Parathyroid adenoma (tissue), 2 donors: ENCODE measurements around the gene KDM5B.

Experiments used
- H2AFZ ChIP-seq: fragments of 300-600 bp; sonication (generic); one replicate; pipeline ENCODE4 v1.7.0; 2017; ENCODE audit warnings: antibody characterized with exemption, mild to moderate bottlenecking
- H3K27ac ChIP-seq: fragments of 300-600 bp; sonication (generic); one replicate; pipeline ENCODE4 v1.7.0; 2017
- H3K27me3 ChIP-seq: fragments of 300-600 bp; sonication (generic); one replicate; pipeline ENCODE4 v1.7.0; 2017; ENCODE audit warnings: low read length; ENCODE audit not compliant: control insufficient read depth, insufficient read depth
- H3K36me3 ChIP-seq: fragments of 300-600 bp; sonication (generic); one replicate; pipeline ENCODE4 v1.7.0; 2017; ENCODE audit warnings: low read length; ENCODE audit not compliant: control insufficient read depth, insufficient read depth
- H3K4me1 ChIP-seq: fragments of 300-600 bp; sonication (generic); one replicate; pipeline ENCODE4 v1.7.0; 2017; ENCODE audit warnings: control low read depth
- H3K4me2 ChIP-seq: fragments of 300-600 bp; sonication (generic); one replicate; pipeline ENCODE4 v1.7.0; 2017; ENCODE audit warnings: low read length
- H3K4me3 ChIP-seq: fragments of 300-600 bp; sonication (generic); one replicate; pipeline ENCODE4 v1.7.0; 2017; ENCODE audit warnings: low read depth, low read length
- H3K79me2 ChIP-seq: fragments of 300-600 bp; sonication (generic); one replicate; pipeline ENCODE4 v1.7.0; 2017; ENCODE audit warnings: control low read depth
- H3K9ac ChIP-seq: fragments of 300-600 bp; sonication (generic); one replicate; pipeline ENCODE4 v1.7.0; 2017; ENCODE audit warnings: mild to moderate bottlenecking
- H3K9me3 ChIP-seq: fragments of 300-600 bp; sonication (generic); one replicate; pipeline ENCODE4 v1.7.0; 2017; ENCODE audit warnings: low read length; ENCODE audit not compliant: control insufficient read depth
- TF ChIP-seq, protein P1 (sequence below): fragments of 300-600 bp; sonication (generic); IDR thresholded peaks from one replicate; pipeline ENCODE4 v1.7.0; 2017; ENCODE audit warnings: antibody characterized with exemption, mild to moderate bottlenecking
- donor health status: primary hyperparathyroidism.

KDM5B gene

DNA sequence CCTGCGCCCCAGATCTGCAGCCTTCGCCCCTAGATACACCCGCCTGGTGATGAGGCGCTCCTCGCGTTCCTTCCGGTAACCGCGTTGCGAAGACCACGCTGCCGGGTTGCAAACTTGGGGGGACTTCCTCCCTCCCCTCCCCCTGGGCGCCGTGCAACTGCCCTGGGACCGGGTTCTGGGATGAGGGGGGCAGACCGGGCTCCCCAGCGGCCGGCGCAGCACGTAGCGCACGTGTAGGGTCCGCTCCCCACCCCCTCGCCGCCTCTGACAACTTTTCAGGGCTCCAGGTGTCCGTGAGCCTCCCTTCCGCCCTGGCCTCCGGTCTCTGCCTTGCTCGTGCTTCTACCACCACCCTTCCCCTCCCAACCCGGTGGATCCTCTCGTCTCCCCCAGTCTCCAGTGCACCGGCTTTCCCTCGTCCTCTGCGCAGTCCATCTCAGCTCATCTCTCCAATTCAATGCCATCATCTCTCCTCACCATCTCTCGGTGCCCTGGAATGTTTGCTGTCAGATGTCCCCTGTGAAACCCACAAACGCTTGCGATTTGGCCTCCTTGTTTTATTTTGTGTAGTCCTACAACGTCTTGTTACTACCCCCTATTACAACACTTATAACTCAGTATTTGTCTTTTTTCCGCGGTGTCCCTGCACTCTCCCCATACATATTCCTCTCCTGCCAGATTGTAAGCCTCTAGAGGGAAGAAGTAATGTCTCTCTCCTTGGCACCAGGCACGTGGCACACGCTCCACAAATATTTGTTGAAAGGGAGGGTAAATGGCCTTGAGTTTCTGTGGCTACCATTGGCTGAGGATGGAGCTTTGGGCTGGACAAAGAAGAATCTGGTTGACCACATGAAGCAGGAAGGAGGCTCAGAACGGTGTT is 3.3 kb upstream of the KDM5B start:
- Histone ChIP-seq H3K9ac (no peak overlapping the region), H3K79me2 (peaks cover 2% of the 10 kb centered on the region), H3K4me3 (peak overlapping the region; percentile 64), H3K36me3 (no peaks in the 10 kb centered on the region), H3K9me3 (no peaks in the 10 kb centered on the region), H3K27ac (no peak overlapping the region), H2AFZ (peak overlapping the region; percentile 95), H3K27me3 (no peaks in the 10 kb centered on the region), H3K4me1 (no peaks in the 10 kb centered on the region), H3K4me2 (peak overlapping the region; percentile 96)
- TF ChIP-seq, protein P1, sequence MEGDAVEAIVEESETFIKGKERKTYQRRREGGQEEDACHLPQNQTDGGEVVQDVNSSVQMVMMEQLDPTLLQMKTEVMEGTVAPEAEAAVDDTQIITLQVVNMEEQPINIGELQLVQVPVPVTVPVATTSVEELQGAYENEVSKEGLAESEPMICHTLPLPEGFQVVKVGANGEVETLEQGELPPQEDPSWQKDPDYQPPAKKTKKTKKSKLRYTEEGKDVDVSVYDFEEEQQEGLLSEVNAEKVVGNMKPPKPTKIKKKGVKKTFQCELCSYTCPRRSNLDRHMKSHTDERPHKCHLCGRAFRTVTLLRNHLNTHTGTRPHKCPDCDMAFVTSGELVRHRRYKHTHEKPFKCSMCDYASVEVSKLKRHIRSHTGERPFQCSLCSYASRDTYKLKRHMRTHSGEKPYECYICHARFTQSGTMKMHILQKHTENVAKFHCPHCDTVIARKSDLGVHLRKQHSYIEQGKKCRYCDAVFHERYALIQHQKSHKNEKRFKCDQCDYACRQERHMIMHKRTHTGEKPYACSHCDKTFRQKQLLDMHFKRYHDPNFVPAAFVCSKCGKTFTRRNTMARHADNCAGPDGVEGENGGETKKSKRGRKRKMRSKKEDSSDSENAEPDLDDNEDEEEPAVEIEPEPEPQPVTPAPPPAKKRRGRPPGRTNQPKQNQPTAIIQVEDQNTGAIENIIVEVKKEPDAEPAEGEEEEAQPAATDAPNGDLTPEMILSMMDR, result no peak

GRCh38 chr1:202810615-202811295 is 2.5 kb upstream of the KDM5B start, which contains the start of gene PCAT6:
Gene PCAT6 (plus strand): TSS chr1:202810954.
- peaks cover 2% of the 10 kb centered on the region for H3K79me2 ChIP-seq
- peak within 1 kb of the TSS; percentile 96 for H3K4me2 ChIP-seq
- no peak within 1 kb of the TSS for H3K9ac ChIP-seq
- H3K4me1 ChIP-seq, result peaks cover 3% of the 10 kb centered on the region
- H2AFZ ChIP-seq, result peak within 1 kb of the TSS; percentile 95
- no peaks in the 10 kb centered on the region for H3K36me3 ChIP-seq
- peak within 1 kb of the TSS; percentile 83 for H3K27ac ChIP-seq
- H3K27me3 ChIP-seq, result no peaks in the 10 kb centered on the region
- TF ChIP-seq, protein P1, result no peak
- peak within 1 kb of the TSS; percentile 64 for H3K4me3 ChIP-seq
- H3K9me3 ChIP-seq, result no peaks in the 10 kb centered on the region

DNA sequence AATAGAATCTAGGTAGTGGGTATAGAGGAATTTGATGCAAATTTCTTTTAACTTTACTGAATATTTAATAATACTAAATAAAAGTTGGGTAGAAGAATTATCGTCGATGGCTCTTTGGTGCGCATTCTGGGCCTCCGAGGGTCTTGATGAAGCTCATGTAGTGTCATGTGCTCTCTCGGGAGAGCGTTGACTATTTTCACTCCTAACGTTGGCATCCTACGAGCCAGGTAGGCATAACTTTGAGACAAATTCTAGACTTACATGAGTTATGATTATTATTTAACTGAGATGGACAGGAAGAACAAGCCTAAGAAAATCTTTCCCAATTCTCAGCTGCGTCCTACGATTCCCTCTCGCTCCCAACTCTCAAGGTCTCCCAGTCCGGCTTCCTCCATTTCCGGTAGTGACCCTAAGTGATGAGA is 2.0 kb upstream of the KDM5B start:
- peak overlapping the region; percentile 64 for H3K4me3 ChIP-seq
- H3K79me2 ChIP-seq, result peaks cover 2% of the 10 kb centered on the region
- H2AFZ ChIP-seq, result peak overlapping the region; percentile 95
- no peaks in the 10 kb centered on the region for H3K27me3 ChIP-seq
- TF ChIP-seq, protein P1, result no peak
- peaks cover 7% of the 10 kb centered on the region for H3K4me1 ChIP-seq
- H3K27ac ChIP-seq, result peak overlapping the region; percentile 83
- H3K36me3 ChIP-seq, result no peaks in the 10 kb centered on the region
- H3K4me2 ChIP-seq, result peak overlapping the region; percentile 96
- no peak overlapping the region for H3K9ac ChIP-seq
- no peaks in the 10 kb centered on the region for H3K9me3 ChIP-seq

- TF ChIP-seq, protein P1, result no peak
- H3K27me3 ChIP-seq, result no peaks in the 10 kb centered on the region
- peak overlapping the region; percentile 83 for H3K27ac ChIP-seq
- H3K4me2 ChIP-seq, result no peak overlapping the region
- no peaks in the 10 kb centered on the region for H3K36me3 ChIP-seq
- peak overlapping the region; percentile 95 for H2AFZ ChIP-seq
- peak overlapping the region; percentile 64 for H3K4me3 ChIP-seq
- H3K4me1 ChIP-seq, result peaks cover 7% of the 10 kb centered on the region
- no peaks in the 10 kb centered on the region for H3K9me3 ChIP-seq
- H3K79me2 ChIP-seq, result peaks cover 2% of the 10 kb centered on the region
- H3K9ac ChIP-seq, result no peak overlapping the region
Measured at GRCh38 chr1:202809597-202810159, 1.5 kb upstream of the KDM5B start.
